Right forelimb (tissue), 1 donor: ENCODE data around the gene ZW10.

ENCODE experiments used
- DNase-seq: peaks from one replicate; pipeline ENCODE4 v3.0.0-alpha.2; 2018

Gene ZW10

DNA sequence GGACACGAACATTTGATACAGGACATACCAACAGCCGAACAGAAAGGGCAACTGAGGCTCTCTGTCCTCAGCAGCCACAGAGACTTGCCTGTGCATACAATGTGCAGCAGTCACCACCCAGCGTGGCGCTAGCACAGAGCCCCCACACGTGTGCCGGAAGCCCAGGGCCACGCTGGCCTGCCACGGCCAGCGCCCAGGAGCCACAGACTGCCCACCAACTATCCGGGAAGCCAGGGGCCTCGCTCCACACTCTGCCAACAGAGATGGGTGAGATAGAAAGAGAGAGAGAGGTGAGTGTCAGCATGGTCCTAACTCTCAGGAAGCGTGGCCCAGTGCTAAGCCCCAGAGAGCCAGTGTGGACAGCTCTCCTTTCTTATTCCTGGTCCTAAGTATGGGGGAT is 79.1 kb downstream of the ZW10 start:
- DNase-seq = no peak

DNA sequence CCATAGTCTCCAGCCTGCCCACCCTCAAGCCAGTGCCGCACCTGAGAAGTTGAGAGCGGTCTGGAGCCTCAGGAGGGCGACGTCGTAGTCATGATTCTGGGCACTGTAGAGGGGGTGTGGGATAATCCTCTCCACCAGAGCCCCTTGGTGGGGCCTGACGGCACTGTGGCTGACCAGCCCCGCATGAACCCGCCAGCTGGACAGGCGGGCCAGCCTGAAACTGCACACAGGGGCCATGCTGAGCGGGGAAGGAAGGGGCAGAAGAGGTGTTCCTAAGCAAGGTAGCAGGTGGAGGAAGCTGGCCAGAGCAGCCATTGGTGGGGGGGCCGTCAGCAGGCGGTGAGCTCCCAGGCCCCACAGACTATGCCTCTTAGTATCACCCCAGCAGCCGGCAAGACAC is 80.5 kb downstream of the ZW10 start:
- DNase-seq = no peak

DNA sequence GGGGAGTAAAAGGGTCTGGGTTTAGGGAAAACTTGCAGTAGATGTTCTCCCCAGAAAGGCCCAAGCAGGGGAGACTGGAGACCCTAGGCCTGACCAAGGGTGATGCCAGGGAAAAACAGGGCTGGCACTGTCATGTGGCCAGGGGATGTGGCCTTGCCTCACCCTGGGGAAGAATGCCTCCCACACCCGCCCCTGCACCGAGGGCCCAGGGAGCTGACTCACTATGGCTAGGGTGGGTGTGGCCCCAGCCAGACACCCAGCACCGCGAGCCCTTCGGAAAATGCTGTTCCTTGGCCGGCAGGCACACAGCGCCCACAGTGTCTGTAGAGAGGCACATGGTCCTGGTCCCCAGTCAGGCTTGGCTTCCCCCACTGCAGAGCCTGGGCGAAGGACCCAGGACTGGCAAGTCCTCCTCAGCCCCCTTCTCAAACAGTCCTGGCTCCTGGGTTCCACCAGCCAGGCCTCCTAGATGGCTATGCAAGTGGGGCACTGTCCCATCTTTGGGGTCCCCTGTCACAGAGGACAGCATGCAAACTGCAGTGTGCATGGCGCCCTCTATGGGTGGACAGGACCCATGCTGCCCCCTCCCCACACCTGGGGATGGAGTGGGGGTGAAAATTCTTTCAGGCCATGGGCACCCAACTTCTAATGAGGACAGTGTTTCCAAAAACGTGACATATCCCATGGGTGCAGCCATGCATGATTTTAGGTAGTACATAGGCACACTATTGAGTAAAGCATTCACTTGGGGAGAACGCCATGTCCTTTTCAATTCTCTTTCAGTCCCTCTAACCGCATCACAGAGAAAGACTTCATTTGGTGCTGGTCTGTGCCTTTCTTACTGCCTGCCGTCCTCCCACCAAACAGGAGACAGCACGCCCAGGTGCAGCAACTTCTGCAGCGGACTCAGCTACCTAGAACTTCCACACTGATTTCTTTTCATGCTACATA is 82.6 kb downstream of the ZW10 start:
- DNase-seq = no peak

DNA sequence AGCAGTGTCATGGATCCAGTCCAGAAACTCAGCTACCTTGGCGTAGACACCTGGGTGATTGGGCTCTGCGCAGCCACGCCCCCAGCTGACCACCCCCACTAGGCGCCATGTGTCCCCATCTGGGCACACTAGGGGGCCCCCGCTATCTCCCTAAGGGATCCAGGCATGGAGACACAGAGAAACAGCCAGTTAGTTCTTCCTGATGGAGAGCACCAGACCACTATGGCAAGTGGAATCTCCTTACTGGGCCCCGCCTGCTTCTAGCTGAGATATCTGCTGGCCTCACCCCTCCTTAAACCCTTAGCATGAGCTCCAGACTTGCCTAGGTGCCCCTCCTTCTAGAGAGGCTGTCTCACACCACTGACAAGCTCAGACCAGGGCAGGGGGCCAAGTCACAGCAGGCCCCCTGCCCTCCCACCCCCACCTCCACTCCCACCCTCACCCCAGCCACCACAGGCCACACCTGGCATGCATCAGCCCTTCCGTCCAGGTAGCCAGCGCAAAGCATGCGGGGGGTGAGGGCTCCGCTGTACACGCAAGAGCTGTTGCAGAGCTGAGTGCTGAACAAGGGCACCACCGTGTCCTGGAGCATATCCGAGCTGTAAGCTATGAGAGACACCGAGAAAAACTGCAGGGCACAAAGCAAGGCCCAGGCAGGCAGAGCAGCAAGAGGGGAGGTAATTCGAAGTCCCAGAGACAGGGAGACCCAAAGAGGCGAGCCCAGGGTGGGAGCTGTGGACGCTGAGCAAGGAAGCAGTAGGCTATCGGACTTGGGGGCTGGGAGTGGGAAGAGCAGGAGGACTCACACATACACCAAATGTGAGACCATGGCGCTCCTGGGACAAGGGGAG is 83.5 kb downstream of the ZW10 start:
- no peak for DNase-seq

DNA sequence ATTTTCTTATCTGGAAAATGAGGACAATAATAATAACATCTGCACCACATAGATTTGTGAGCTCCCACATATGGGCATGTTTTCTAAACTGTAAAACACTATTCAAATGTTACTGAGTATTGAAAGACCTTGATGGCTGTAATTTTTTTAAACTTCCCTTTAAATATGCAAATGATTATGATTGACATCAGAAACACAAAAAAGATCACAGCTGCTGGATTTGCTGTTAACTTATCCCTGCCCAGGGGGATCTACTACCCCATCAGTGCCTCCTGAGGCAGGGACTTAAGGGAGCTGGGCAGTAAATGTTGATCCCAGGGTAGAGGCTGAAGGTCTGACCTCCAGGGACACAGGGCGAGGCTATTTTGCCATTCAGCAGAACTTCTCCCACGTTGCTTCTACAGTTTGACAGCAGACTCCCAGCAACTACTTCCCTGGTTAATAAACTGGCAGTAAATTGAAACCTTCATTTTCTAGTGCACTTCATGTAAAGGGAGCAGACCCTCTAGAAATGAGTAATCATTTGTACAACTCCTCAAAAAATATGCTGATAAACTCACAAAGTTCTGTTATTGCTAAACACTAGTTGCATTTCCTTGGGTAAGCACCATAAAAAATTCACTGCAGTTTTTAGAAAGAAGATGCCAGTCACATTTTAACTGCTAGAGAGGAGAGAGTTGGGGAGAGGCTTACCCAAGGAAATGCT is 87.7 kb downstream of the ZW10 start:
- DNase-seq = no peak

DNA sequence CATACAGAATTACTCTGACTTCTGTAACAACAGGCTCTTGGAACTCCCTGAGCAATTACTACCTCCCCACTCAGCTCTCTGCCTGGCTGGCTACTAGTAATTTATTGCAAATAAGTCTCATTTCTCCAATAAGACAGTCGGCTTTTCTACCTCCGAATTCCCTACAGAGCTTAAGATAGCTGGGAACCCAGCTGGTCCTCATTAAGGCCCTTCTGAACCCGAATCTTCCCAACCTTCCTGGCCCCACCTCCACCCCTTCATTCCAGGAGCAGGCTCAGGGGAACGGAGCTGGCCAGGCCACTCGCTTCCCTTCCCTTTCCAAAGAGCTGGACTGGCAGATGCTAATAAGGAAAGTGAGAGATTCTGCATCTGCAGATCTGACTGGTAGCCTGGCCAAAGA is 89.0 kb downstream of the ZW10 start:
- no peak for DNase-seq

DNA sequence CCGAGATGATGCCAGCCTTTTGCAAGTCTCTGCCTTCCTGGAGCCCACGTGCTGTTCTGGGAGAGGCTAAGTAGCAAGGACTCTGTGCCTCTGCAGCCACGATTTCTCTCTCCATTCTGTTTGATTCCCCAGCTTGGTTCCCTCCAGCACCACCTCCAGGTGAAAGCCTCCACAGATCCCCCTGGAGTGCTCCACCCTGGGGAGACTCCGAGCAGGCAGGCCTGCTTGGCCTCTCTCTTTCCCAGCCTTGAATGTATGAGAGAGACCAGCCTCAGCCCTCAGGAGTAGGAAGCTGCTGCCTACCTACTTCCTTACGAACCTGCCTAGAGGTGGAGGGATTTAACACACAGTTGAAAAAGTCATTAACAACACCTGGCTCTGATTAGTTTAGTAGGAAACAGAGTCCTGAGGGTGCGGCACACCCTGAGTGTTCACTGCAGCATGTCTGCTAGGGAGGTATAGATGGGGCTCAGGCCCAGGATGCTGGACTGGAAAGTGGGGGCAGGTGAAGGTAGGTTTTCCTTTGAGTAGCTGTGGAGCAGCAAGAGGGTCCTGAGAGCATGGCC is 89.9 kb downstream of the ZW10 start:
- no peak for DNase-seq
